KMS-11 (cell line): ENCODE measurements around the gene SLC25A34.

Experiments
- H2AFZ ChIP-seq: fragments of 200-600 bp; sonication (generic); 2 replicates; pipeline ENCODE4 v1.6.1; 2016; ENCODE audit warnings: antibody characterized with exemption, mixed run types, low read depth
- H3K27ac ChIP-seq: fragments of 200-600 bp; sonication (generic); 2 replicates; pipeline ENCODE4 v1.6.1; 2016; ENCODE audit warnings: mild to moderate bottlenecking, mixed run types
- H3K27me3 ChIP-seq: fragments of 200-600 bp; sonication (generic); 2 replicates; pipeline ENCODE4 v1.6.1; 2017; ENCODE audit warnings: mild to moderate bottlenecking, low read depth, mixed run types, moderate library complexity; ENCODE audit not compliant: insufficient read depth
- H3K36me3 ChIP-seq: fragments of 200-600 bp; sonication (generic); 2 replicates; pipeline ENCODE4 v1.6.1; 2017; ENCODE audit warnings: mild to moderate bottlenecking, mixed run types; ENCODE audit not compliant: insufficient read depth
- H3K4me1 ChIP-seq: fragments of 200-600 bp; sonication (generic); 2 replicates; pipeline ENCODE4 v1.6.1; 2016; ENCODE audit warnings: mild to moderate bottlenecking, low read depth, mixed run types; ENCODE audit not compliant: poor library complexity, severe bottlenecking
- H3K4me2 ChIP-seq: fragments of 200-600 bp; sonication (generic); 2 replicates; pipeline ENCODE4 v1.7.0; 2016; ENCODE audit warnings: mild to moderate bottlenecking, mixed run types
- H3K4me3 ChIP-seq: fragments of 200-600 bp; sonication (generic); IDR thresholded peaks from 2 replicates; pipeline ENCODE4 v1.6.1; 2017; ENCODE audit warnings: low read depth, low read length, mixed read lengths; ENCODE audit not compliant: insufficient read depth
- H3K79me2 ChIP-seq: fragments of 200-600 bp; sonication (generic); 2 replicates; pipeline ENCODE4 v1.6.1; 2016; ENCODE audit warnings: low read depth, mixed run types; ENCODE audit not compliant: insufficient read depth
- H3K9ac ChIP-seq: fragments of 200-600 bp; sonication (generic); 2 replicates; pipeline ENCODE4 v1.6.1; 2016; ENCODE audit warnings: mild to moderate bottlenecking, mixed run types
- H4K20me1 ChIP-seq: fragments of 200-600 bp; sonication (generic); 2 replicates; pipeline ENCODE4 v1.6.1; 2016; ENCODE audit warnings: mild to moderate bottlenecking, mixed run types; ENCODE audit not compliant: insufficient read depth
- CTCF ChIP-seq: fragments of 200-600 bp; sonication (generic); conservative IDR thresholded peaks from 2 replicates; pipeline ENCODE4 v1.6.1; 2017; ENCODE audit warnings: low read depth, mild to moderate bottlenecking, antibody characterized with exemption, low read length, moderate library complexity, mixed read lengths

SLC25A34 gene

GRCh38 chr1:15753776-15754175 lies 17.7 kb downstream of the SLC25A34 start:
- H4K20me1 ChIP-seq: no peaks in the 10 kb centered on the region
- no peak overlapping the region for H3K27ac ChIP-seq
- H3K4me3 ChIP-seq: no peak overlapping the region
- H3K79me2 ChIP-seq: no peaks in the 10 kb centered on the region
- H3K27me3 ChIP-seq: peaks cover 20% of the 10 kb centered on the region
- no peak overlapping the region for H3K4me2 ChIP-seq
- no peak for TF ChIP-seq CTCF
- no peak overlapping the region for H2AFZ ChIP-seq
- no peaks in the 10 kb centered on the region for H3K4me1 ChIP-seq
- H3K36me3 ChIP-seq: no peaks in the 10 kb centered on the region
- H3K9ac ChIP-seq: no peak overlapping the region

- Histone ChIP-seq H4K20me1 (no peaks in the 10 kb centered on the region), H3K27ac (no peak overlapping the region), H2AFZ (no peak overlapping the region), H3K4me1 (no peaks in the 10 kb centered on the region), H3K27me3 (peaks cover 28% of the 10 kb centered on the region), H3K9ac (no peak overlapping the region), H3K36me3 (no peaks in the 10 kb centered on the region), H3K4me2 (no peak overlapping the region), H3K79me2 (no peaks in the 10 kb centered on the region), H3K4me3 (no peak overlapping the region)
- no peak for TF ChIP-seq CTCF
These were observed 19.1 kb downstream of the SLC25A34 start for GRCh38 chr1:15755021-15755645.

GRCh38 chr1:15755646-15756040 lies 19.6 kb downstream of the SLC25A34 start:
- no peak overlapping the region for H3K4me2 ChIP-seq
- H4K20me1 ChIP-seq: no peaks in the 10 kb centered on the region
- H3K79me2 ChIP-seq: no peaks in the 10 kb centered on the region
- H3K36me3 ChIP-seq: no peaks in the 10 kb centered on the region
- no peak overlapping the region for H3K4me3 ChIP-seq
- no peaks in the 10 kb centered on the region for H3K4me1 ChIP-seq
- no peak overlapping the region for H2AFZ ChIP-seq
- H3K27me3 ChIP-seq: peaks cover 31% of the 10 kb centered on the region
- no peak overlapping the region for H3K9ac ChIP-seq
- H3K27ac ChIP-seq: no peak overlapping the region
- TF ChIP-seq CTCF: no peak

GRCh38 chr1:15756143-15757015 lies 20.3 kb downstream of the SLC25A34 start:
- Histone ChIP-seq H3K4me2 (no peak overlapping the region), H3K27ac (no peak overlapping the region)

More at GRCh38 chr1:15756143-15757015, 20.3 kb downstream of the SLC25A34 start:
- Histone ChIP-seq H3K4me1 (no peaks in the 10 kb centered on the region), H4K20me1 (no peaks in the 10 kb centered on the region), H3K27me3 (peaks cover 36% of the 10 kb centered on the region), H3K9ac (no peak overlapping the region), H2AFZ (no peak overlapping the region), H3K4me3 (no peak overlapping the region), H3K36me3 (no peaks in the 10 kb centered on the region), H3K79me2 (no peaks in the 10 kb centered on the region)
- no peak for TF ChIP-seq CTCF
